GM12892 (cell line): Measurements from ENCODE around the gene HINT2.

ENCODE experiments used
- DNase-seq: peaks from one replicate; pipeline ENCODE4 v3.0.0; 2011; ENCODE audit not compliant: insufficient read length
- FAIRE-seq: peaks from 2 replicates; lab custom pipeline; 2011; peaks lifted over from hg19 to GRCh38; lab: Jason Lieb, UNC
- POLR2A ChIP-seq: IDR thresholded peaks from 2 replicates; pipeline ENCODE4 v1.6.1; 2011; ENCODE audit warnings: low read depth, low read length, control low read depth
- POLR2AphosphoS5 ChIP-seq: IDR thresholded peaks from 2 replicates; pipeline ENCODE4 v1.6.1; 2011; ENCODE audit warnings: low read depth, low read length, control low read depth
- TAF1 ChIP-seq: IDR thresholded peaks from 2 replicates; pipeline ENCODE4 v1.6.1; 2011; ENCODE audit warnings: low read depth, mild to moderate bottlenecking, control low read depth, low read length, borderline replicate concordance

Gene HINT2

DNA sequence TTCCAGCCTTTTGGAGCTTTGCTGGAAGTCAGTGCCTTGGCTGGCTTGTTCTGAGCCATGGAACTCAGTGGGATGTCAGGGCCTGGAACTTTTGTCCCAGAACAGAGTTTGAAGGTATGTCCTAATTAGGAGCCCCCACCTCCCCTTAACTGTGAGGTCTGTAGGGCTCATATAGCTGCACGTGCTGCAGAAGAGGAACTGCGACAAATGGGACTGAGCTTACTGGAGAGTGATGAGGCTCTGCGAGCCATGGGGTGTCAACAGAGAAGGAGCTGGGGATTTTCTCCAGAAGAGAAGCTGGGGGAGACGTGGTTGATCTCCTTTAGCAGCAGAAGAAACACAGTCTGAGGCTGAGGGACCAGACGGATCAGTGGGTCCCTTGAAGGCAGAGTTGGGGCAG lies 25.1 kb upstream of the HINT2 start:
- no peak for FAIRE-seq

DNA sequence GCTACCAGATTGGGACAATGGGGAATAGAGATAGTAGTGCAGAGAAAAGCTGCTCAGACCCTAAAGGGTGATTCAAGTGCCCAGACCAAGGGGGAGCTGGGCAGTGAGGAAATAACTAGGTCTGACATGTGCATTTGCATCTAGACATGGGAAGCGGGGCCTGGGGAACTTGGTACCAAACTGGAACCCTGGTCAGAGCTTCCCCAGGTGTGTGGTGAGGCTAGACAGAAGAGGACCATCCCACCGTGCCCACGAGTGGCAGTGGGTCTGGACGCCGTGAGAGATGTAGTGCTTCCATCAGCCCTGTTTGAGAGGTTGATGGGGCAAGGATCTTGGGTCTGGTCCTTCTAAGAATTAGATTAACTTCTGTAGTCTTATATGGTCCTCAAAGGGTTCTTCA lies 21.8 kb upstream of the HINT2 start:
- FAIRE-seq (no peak), DNase-seq (no peak)
- no peak for TF ChIP-seq POLR2A
- TF ChIP-seq POLR2AphosphoS5: no peak
- TF ChIP-seq TAF1: no peak

More for the DNA sequence above, 25.1 kb upstream of the HINT2 start:
- TF ChIP-seq POLR2AphosphoS5 (no peak), POLR2A (no peak), TAF1 (no peak)
- no peak for DNase-seq

DNA sequence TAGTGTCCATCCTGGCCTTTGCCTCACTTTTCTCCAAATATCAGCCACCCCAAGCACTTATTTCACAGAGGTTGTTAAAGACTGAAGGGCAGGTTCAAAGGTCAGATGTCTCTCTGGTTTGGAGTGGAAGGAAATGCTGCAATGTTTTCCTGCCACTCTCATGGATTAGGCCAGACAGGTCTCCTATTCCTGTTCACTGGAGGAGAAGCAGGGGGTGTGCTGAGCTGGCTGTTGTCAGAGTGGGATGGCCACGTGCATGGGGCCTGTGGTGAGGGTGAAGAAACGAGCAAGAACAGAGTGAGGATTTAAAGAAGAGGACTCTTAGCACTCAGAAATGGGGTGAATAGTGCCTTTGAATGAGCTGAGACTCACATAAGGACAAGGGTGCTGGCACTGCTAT lies 20.9 kb upstream of the HINT2 start:
- DNase-seq (no peak), FAIRE-seq (peak; percentile 60)
- no peak for TF ChIP-seq POLR2A
- TF ChIP-seq TAF1: no peak
- TF ChIP-seq POLR2AphosphoS5: no peak

DNA sequence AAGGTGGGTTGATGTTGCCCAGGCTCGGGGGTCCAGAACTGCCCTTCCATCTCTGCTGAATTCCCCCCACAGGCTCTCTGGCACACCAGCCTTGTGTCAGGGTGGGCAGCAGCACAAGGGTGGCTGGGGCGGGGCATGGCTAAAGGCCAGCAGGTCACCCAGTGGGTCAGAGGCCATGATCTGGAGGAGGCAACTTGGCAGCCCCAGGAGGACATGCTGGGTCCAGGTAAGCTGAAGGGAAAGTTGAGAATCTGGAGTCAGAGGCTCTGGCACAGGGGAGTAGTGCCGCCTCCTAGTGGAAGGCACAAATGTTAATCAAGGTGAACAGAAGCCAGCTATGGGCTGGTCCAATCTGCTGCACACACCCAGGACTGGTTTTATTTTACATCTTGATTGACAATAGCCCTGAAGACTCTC lies 20.4 kb upstream of the HINT2 start:
- FAIRE-seq: no peak
- TF ChIP-seq POLR2A (no peak), POLR2AphosphoS5 (no peak), TAF1 (no peak)
- DNase-seq: no peak

DNA sequence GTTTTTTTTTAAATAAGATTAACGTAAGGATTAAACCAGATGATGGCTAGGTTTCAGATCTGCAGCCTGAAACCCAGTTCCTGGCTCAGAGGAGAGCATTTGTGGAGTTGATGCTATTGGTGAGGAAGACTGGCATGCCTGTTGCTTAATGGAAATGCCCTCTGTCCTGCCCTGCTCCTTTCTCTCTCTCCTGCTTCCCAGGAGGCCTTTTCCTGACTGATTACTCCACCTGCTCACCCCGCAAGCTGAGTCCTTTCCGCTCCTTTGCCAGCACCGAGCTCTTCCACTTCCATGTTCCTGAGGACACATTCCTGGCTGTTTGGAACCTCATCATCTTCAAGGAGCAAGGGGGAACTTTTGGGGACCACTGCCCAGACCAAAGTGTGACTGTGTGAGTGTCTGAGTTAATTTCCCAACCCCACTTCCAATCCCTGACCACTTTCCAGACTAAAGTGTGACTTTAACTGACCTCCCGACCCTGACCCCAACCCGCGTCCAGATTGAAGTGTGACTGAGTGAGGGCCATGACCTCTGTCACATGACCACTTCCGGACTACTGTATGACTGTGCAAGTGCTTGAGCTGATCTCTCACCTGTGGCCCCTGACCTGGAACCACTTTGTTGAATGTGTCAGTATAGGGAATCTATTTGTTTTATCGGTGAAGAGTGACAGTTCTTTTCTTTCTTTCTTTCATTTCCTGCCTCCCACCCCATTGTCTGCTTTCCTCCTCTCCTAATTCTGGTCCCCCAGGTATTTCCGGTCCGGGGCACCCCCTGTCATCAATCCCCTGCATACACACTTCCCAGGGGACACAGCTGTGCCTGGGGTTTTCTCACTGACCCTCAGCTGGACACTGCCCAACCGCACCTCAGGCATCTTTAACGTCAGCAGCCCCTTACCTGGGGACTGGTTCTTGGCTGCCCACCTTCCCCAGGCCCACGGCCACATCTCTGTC lies 19.7 kb upstream of the HINT2 start:
- TF ChIP-seq TAF1: no peak
- no peak for DNase-seq
- FAIRE-seq: no peak

DNA sequence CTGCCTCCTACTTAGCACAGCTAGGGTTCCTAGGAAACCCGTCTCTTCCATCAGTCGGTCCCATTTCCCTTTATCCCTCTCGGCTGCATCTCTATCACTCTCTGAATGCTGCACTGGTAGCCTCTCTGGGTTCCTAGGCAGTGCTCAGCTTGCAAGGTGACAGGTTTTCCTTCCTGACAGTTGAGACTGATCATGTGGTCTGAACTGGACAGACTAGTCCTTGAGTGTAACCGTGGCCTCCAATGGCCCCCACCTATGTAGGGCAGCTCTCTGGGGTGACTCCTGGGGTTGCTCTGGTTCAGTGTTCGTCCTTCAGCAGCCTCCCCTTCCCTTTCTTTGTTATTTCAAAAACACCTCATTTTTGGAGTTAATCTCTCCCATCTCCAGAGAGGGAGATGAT lies 18.0 kb upstream of the HINT2 start:
- no peak for TF ChIP-seq POLR2AphosphoS5
- no peak for TF ChIP-seq TAF1
- no peak for TF ChIP-seq POLR2A
- DNase-seq (no peak), FAIRE-seq (no peak)

DNA sequence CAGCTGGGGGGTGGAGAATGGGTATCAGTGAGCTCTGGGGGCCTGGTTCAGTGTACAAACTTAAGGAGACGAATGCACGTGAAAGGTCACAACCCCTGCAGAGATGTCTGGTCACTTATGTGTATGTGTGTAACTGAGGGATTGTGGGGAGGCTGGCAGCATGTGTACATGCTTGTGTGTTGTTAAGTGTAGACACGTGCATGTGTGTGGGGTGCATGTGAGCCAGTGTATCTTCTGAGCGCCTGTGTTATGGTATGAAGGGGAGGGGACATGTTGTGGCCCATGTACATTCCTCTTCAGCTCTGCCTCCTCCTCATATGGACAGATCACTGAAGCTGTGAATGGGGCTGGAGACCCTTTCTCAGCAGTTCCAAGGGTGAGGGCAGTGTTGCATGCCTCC lies 16.2 kb upstream of the HINT2 start:
- FAIRE-seq (no peak), DNase-seq (no peak)
- no peak for TF ChIP-seq POLR2A
- TF ChIP-seq TAF1: no peak
- TF ChIP-seq POLR2AphosphoS5: no peak

DNA sequence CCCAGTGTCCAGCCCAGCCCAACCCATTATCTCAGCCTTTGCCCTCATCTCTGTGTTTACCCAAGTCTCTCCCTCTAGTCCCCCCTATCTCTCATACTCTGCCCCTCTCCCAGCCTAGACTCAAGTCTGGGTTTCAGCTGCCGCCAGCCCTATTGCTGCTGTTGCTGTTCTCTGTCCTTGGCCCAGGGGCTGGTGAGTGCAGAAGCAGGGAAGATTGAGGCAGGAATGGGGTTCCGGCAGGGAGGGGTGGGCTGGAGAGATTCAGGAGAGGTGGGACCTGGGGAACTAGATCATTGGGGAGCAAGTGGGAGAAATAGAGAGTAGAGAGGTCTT lies 14.9 kb upstream of the HINT2 start:
- FAIRE-seq (no peak), DNase-seq (no peak)

DNA sequence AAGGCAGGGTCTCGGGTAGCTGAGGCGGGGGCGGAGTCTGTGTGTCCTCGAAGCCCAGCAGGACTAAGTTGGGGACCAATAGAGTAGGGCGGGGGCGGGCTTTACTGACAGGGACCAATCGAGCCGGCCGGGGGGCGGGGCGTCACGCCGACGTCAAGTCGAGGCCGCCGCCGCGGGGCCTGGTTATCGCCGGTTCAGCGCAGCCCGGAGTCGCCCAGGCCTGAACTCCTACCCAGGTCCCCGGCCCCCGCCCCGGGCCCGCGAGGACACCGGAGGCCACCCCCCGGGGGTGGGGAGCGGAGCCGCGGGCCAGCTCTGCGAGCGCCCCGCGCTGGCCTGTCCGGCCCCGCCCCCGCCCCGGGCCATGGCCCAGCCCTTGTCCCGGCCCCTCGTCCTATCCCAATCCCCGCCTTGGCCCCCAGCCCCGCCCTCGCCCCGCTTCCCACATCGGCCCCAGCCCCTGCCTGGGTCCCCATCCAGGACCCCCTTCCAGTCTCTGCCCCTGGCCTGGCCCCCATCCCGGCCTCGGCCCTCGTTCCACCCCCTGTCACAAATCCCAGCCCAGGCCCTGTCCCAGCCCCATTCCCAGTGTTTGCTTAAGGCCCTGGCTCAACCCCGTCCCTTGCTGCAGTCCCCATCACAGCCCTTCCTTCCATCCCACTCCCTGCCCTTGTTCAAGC lies 14.4 kb upstream of the HINT2 start, which contains the start of gene TMEM8B:
Gene TMEM8B (plus strand): TSS at position 145 of the 680 bp plus-strand sequence. CDS start 220 bp downstream, at position 365.
- peak; percentile 89 for FAIRE-seq
- TF ChIP-seq POLR2AphosphoS5 (no peak), POLR2A (no peak), TAF1 (no peak)
- peak; percentile 97 for DNase-seq

More for the DNA sequence above, 14.9 kb upstream of the HINT2 start:
- no peak for TF ChIP-seq POLR2AphosphoS5
- no peak for TF ChIP-seq TAF1
- TF ChIP-seq POLR2A: no peak

DNA sequence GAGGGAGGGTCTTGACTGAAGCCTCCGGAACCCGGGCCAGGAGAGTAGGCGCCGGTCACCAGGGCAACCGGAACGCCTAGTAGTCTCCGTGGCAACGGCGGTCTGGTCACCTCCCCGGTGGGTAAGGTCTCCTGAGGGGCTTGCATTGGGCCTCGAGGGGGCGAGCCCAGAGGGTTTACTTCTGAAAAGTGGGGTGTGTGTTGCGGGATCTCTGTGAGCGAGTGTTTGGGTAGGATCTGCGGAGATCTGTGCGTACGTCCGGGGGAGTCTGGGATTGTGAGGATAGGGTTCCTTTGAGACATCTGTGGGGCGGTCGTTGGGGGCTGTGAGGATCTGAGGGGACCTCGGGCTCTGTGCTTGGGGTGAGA lies 13.9 kb upstream of the HINT2 start, which contains the start of gene FAM221B:
Gene FAM221B (minus strand): TSS at position 17 of the 368 bp plus-strand sequence. CDS start 2,571 bp downstream, outside the sequence.
- no peak for DNase-seq
- no peak for FAIRE-seq
- TF ChIP-seq POLR2AphosphoS5 (no peak), TAF1 (no peak), POLR2A (no peak)

DNA sequence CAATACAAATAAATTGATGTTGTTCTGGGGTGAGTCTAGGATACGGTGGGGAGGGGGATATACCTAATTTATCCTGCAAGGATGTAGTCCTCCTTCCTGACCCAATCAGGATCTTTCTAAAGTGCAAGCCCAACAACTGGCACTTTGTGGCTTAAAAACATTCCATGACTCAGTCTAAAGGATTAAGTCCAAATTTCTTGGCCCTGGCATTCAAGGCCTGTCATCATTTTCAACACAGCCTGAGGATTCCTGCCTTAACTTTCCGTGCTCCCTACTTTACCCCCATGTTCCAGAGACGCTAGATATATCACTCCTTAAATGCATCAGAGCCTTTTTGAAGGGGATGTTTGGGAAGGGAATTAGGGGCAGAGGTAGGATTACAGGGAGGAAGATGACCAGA lies 12.6 kb upstream of the HINT2 start:
- DNase-seq: no peak
- no peak for TF ChIP-seq TAF1
- TF ChIP-seq POLR2A: no peak
- no peak for TF ChIP-seq POLR2AphosphoS5
- no peak for FAIRE-seq

DNA sequence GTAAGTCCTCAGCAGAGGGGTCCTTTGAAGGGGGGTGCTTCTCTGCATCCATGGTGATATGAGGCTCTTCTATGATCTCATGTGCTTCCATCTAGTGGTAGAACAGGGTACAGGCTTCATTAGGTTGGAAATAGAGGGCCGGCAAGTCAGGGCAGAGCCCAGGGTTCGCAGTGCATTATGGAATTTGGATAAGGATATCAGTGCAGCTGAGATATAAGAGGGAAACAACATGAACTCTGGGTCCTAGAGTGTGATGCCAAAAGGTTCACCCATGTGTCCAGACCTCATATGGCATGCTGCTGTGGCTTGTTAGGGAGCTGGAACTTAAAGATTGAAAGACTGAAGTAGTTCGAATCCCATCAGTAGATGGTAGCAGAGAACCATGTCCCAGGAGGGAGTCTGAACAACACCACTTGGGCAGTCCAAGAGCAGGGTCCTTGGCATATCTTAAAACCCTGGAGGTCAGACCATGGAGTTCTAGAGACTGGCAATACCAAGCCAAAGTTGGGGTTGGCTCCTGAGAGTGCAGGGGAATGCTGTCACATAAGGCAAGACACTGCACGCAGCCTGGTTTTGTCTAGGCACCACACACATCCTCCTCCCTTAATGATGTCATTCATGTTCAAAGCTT lies 11.3 kb upstream of the HINT2 start:
- no peak for DNase-seq
- FAIRE-seq: peak; percentile 85
- TF ChIP-seq POLR2A (no peak), TAF1 (no peak), POLR2AphosphoS5 (no peak)

DNA sequence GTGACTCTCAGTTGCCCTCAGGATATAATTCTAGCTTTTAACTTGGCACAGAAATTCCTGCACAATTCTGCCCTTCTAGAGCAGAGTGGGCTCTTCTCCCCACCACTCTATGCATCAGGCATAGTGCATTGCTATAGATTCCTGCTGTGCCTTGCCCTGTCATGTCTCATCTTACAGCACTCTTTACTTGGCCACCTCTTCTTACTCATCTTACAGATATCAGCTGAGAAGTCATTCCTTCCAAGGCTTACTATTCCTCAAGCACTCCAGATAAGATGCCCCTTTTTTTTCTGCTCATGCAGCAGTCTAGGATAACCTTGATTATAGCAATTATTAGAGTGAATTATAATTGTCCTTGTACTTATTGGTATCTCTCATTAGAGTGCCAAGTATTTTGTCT lies 8.1 kb upstream of the HINT2 start:
- FAIRE-seq (no peak), DNase-seq (no peak)
- no peak for TF ChIP-seq TAF1
- TF ChIP-seq POLR2AphosphoS5: no peak
- TF ChIP-seq POLR2A: no peak

DNA sequence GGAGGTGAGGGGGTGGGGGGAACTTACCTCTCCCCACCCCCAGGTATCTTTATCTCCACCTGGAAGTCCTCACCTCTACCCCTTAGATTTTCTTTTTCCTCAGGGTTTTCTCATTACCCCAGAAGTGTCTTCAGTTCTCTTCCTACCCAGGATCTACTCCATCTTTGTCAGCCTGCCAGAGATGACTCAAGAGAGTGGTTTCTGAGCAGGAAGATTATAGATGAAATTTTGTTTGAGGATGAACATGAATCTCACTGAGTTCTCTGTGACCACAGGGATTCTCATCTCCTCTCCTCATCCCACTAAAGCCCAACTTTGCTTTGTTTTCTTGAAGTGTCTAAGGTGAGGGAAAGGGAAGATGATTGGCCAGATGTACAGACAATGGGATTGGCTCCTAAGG lies 5.2 kb upstream of the HINT2 start:
- TF ChIP-seq POLR2A (no peak), POLR2AphosphoS5 (no peak)
- FAIRE-seq (no peak), DNase-seq (no peak)
